OCI-LY7 (cell line): Measurements from ENCODE around the gene KIR3DL3. TPM values are rescaled to one million over a fixed set of nuclear protein-coding genes. Genes with fewer than 3 reads are reported as not detected.
"Not testable (repeated sequence)": the region's sequence is repeated elsewhere in the genome, so short reads cannot be mapped to it uniquely, and the experiment has no call there.

Experiments
- BruUV-seq: library from RNA; stranded (reverse); fragments of 400-500 nt; replicated peaks from 2 replicates; lab custom pipeline; 2021; lab: Mats Ljungman, UMichigan
- CTCF ChIA-PET: fragments of 300-600 bp; sonication (Branson Sonifier 250); formaldehyde crosslinking; loops from one replicate; lab custom pipeline; 2022; ENCODE audit warnings: antibody characterized with exemption; ENCODE audit not compliant: unreplicated experiment; lab: Charles Lee
- POLR2A ChIA-PET: fragments of 300-600 bp; sonication (Branson Sonifier 250); formaldehyde crosslinking; loops from one replicate; lab custom pipeline; 2022; ENCODE audit warnings: antibody characterized with exemption; lab: Charles Lee
- DNase-seq: peaks from one replicate; pipeline ENCODE4 v3.0.0-alpha.2; 2015; ENCODE audit warnings: low spot score
- H2AFZ ChIP-seq: fragments of 200-600 bp; sonication (generic), shearing (Covaris generic); 2 replicates; pipeline ENCODE4 v1.6.1; 2014; ENCODE audit warnings: mild to moderate bottlenecking, antibody characterized with exemption, low read length, moderate library complexity
- H3K27ac ChIP-seq: fragments of 200-600 bp; sonication (generic); 2 replicates; pipeline ENCODE4 v1.5.1; 2014; ENCODE audit warnings: mixed run types, low read depth, mild to moderate bottlenecking, moderate library complexity, low read length, inconsistent platforms; ENCODE audit not compliant: poor library complexity, severe bottlenecking
- H3K36me3 ChIP-seq: fragments of 200-600 bp; sonication (generic); 2 replicates; pipeline ENCODE4 v1.6.1; 2014; ENCODE audit warnings: mild to moderate bottlenecking, antibody characterized with exemption, low read length, moderate library complexity, mixed read lengths; ENCODE audit not compliant: insufficient read depth
- H3K4me1 ChIP-seq: fragments of 200-600 bp; sonication (generic); 2 replicates; pipeline ENCODE4 v1.5.1; 2014; ENCODE audit warnings: mild to moderate bottlenecking, low read length; ENCODE audit not compliant: insufficient read depth, poor library complexity, severe bottlenecking
- H3K4me2 ChIP-seq: fragments of 200-600 bp; sonication (generic); 2 replicates; pipeline ENCODE4 v1.6.1; 2014; ENCODE audit warnings: mild to moderate bottlenecking, low read length
- H3K4me3 ChIP-seq: fragments of 200-600 bp; sonication (generic); 2 replicates; pipeline ENCODE4 v1.5.1; 2014; ENCODE audit warnings: mild to moderate bottlenecking, low read depth, low read length; ENCODE audit not compliant: poor library complexity, severe bottlenecking
- H3K79me2 ChIP-seq: fragments of 200-600 bp; sonication (generic); 2 replicates; pipeline ENCODE4 v1.6.1; 2016; ENCODE audit warnings: low read depth, mild to moderate bottlenecking, low read length, moderate library complexity, mixed read lengths; ENCODE audit not compliant: insufficient read depth
- H3K9me2 ChIP-seq: fragments of 200-600 bp; sonication (generic); 2 replicates; pipeline ENCODE4 v1.6.1; 2016; ENCODE audit warnings: mild to moderate bottlenecking, low read length, mixed read lengths; ENCODE audit not compliant: insufficient read depth
- H3K9me3 ChIP-seq: fragments of 200-600 bp; sonication (generic); 2 replicates; pipeline ENCODE4 v1.6.1; 2014; ENCODE audit warnings: mild to moderate bottlenecking, mixed run types, low read length, mixed read lengths
- H4K20me1 ChIP-seq: fragments of 200-600 bp; sonication (generic); 2 replicates; pipeline ENCODE4 v1.6.1; 2014; ENCODE audit warnings: mild to moderate bottlenecking, antibody characterized with exemption, low read length, moderate library complexity, mixed read lengths; ENCODE audit not compliant: insufficient read depth
- EZH2phosphoT487 ChIP-seq: fragments of 200-600 bp; sonication (generic); IDR thresholded peaks from 2 replicates; pipeline ENCODE4 v1.6.1; 2018; ENCODE audit warnings: low read depth, borderline replicate concordance, mild to moderate bottlenecking, mixed run types, antibody characterized with exemption, low read length, moderate library complexity, mixed read lengths
- intact Hi-C: fragments of 100-400 bp; cut with micrococcal nuclease; formaldehyde crosslinking; loops from one replicate; pipeline ENCODE4 v1.10.0; 2022; ENCODE audit not compliant: unreplicated experiment
- total RNA-seq, 2 experiments: library from RNA; depleted of rRNA in 1 of 2; stranded (reverse); fragments of >200 nt in 1 of 2; shearing (Covaris generic) in 1 of 2; gene quantifications; 2 replicates each; pipeline ENCODE4 v1.2.3, GENCODE V29; 2014 to 2022
- TF ChIP-seq, protein P1 (sequence below): fragments of 200-600 bp; sonication (generic); conservative IDR thresholded peaks from 2 replicates; pipeline ENCODE4 v1.5.1; 2014; ENCODE audit warnings: mild to moderate bottlenecking, antibody characterized with exemption, low read length, moderate library complexity, mixed read lengths

The KIR3DL3 gene
- total RNA-seq, 2 experiments from 2014 or later, result not detected

DNA sequence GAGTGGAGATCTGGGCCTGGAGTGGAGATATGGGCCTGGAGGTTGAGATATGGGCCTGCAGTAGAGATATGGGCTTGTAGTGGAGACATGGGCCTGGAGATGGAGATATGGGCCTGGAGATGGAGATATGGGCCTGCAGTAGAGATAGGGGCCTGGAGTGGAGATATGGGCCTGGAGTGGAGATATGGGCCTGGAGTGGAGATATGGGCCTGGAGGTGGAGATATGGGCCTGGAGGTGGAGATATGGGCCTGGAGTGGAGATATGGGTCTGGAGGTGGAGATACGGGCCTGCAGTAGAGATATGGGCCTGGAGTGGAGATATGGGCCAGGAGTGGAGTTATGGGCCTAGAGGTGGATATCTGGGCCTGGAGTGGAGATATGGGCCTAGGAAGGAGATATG, 14.5 kb downstream of the KIR3DL3 start:
- intact Hi-C loops, result no loop called here
- no peak overlapping the region for H3K4me2 ChIP-seq
- H2AFZ ChIP-seq, result no peak overlapping the region
- H3K4me3 ChIP-seq, result no peak overlapping the region
- TF ChIP-seq, protein P1, sequence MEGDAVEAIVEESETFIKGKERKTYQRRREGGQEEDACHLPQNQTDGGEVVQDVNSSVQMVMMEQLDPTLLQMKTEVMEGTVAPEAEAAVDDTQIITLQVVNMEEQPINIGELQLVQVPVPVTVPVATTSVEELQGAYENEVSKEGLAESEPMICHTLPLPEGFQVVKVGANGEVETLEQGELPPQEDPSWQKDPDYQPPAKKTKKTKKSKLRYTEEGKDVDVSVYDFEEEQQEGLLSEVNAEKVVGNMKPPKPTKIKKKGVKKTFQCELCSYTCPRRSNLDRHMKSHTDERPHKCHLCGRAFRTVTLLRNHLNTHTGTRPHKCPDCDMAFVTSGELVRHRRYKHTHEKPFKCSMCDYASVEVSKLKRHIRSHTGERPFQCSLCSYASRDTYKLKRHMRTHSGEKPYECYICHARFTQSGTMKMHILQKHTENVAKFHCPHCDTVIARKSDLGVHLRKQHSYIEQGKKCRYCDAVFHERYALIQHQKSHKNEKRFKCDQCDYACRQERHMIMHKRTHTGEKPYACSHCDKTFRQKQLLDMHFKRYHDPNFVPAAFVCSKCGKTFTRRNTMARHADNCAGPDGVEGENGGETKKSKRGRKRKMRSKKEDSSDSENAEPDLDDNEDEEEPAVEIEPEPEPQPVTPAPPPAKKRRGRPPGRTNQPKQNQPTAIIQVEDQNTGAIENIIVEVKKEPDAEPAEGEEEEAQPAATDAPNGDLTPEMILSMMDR, result no peak
- TF ChIP-seq EZH2phosphoT487, result no peak
- H4K20me1 ChIP-seq, result no peaks in the 10 kb centered on the region
- H3K4me1 ChIP-seq, result no peaks in the 10 kb centered on the region
- H3K79me2 ChIP-seq, result no peaks in the 10 kb centered on the region
- H3K9me2 ChIP-seq, result no peaks in the 10 kb centered on the region
- no peaks in the 10 kb centered on the region for H3K9me3 ChIP-seq
- ChIA-PET CTCF (no interaction called here), POLR2A (no interaction called here)
- no peaks in the 10 kb centered on the region for H3K36me3 ChIP-seq
- H3K27ac ChIP-seq, result no peak overlapping the region
- no TSS peak for BruUV-seq
- DNase-seq, result no peak

DNA sequence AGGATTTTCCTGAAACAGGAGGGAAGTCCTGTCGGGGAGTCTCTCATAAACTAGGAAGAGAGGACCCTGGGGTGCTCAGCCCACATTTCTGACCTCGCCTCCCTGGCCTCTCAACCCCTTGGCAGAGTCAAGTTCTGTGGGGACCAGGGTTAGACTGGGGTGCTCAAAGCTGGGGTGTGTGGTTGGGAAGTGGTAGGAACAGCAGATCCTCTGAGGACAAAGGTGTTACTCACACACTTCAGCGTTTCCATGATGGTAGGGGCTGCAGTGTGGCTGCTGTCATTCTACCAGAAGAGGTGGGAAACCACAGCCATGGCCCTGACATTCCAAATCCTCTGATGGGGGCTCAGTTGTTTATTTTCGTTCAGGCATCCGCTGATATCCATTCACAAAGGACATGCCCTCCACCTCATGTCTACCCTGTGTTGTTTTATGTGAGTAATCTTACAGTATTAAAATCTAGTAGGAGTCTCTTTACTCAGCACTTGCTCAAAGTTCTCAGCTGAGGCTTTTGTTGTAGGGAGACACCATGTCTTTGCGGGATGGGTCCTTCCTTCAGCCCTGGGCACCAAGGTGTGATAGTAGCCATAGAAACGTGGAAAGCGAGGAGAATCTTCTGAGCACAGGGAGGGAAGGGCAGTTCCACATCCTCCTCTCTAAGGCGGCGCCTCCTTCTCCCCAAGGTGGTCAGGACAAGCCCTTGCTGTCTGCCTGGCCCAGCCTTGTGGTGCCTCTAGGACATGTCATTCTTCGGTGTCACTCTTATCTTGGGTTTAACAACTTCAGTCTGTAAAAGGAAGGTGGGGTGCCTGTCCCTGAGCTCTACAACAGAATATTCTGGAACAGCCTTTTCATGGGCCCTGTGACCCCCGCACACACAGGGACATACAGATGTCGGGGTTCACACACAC, 15.6 kb downstream of the KIR3DL3 start:
- CTCF ChIA-PET, result no interaction called here
- intact Hi-C loops, result no loop called here

DNA sequence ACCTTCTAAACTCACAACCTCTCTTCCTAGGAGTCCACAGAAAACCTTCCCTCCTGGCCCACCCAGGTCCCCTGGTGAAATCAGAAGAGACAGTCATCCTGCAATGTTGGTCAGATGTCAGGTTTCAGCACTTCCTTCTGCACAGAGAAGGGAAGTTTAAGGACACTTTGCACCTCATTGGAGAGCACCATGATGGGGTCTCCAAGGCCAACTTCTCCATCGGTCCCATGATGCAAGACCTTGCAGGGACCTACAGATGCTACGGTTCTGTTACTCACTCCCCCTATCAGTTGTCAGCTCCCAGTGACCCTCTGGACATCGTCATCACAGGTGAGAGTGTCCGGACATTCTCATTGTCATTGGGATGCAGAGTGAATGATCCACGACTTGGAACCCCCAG, 17.7 kb downstream of the KIR3DL3 start:
- intact Hi-C loops, CTCF ChIA-PET, H3K9me2 ChIP-seq, H3K36me3 ChIP-seq, POLR2A ChIA-PET, H3K4me3 ChIP-seq, H2AFZ ChIP-seq, H3K27ac ChIP-seq, H3K9me3 ChIP-seq, H4K20me1 ChIP-seq, H3K4me2 ChIP-seq, DNase-seq, BruUV-seq, H3K79me2 ChIP-seq, H3K4me1 ChIP-seq: not testable (repeated sequence)

More for the DNA sequence above, 15.6 kb downstream of the KIR3DL3 start:
- no TSS peak for BruUV-seq
- no peaks in the 10 kb centered on the region for H3K9me2 ChIP-seq
- H3K27ac ChIP-seq, result no peak overlapping the region
- H3K36me3 ChIP-seq, result no peaks in the 10 kb centered on the region
- H3K4me1 ChIP-seq, result no peaks in the 10 kb centered on the region
- POLR2A ChIA-PET, result no interaction called here
- no peaks in the 10 kb centered on the region for H4K20me1 ChIP-seq
- TF ChIP-seq, protein P1, result no peak
- TF ChIP-seq EZH2phosphoT487, result no peak
- H3K4me3 ChIP-seq, result no peak overlapping the region
- no peak overlapping the region for H2AFZ ChIP-seq
- H3K79me2 ChIP-seq, result no peaks in the 10 kb centered on the region
- no peaks in the 10 kb centered on the region for H3K9me3 ChIP-seq
- H3K4me2 ChIP-seq, result no peak overlapping the region
- DNase-seq, result no peak

DNA sequence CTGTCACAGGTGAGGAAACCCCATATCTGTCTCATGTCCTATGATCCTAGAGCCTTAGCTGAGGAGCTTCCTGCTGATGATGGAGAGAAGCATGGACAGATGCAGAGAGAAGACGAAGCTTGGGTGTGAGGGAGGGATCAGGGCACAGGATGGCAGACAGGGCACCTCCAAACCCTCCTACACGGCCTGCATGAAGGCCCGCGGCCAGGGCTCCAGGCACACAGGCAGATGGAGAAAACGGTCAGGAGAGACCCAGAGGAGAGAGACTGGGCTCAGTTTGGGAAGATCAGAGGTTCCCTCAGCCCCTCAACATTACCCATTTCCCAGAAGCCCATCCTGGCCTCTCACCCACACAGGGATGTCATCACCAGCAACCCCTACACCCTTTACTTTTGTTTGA, 19.8 kb downstream of the KIR3DL3 start:
- H3K9me2 ChIP-seq, BruUV-seq, H3K9me3 ChIP-seq, H3K36me3 ChIP-seq, H3K4me1 ChIP-seq, H2AFZ ChIP-seq, intact Hi-C loops, POLR2A ChIA-PET, DNase-seq, H3K79me2 ChIP-seq, H3K27ac ChIP-seq, H3K4me3 ChIP-seq, H3K4me2 ChIP-seq, H4K20me1 ChIP-seq, CTCF ChIA-PET: not testable (repeated sequence)

DNA sequence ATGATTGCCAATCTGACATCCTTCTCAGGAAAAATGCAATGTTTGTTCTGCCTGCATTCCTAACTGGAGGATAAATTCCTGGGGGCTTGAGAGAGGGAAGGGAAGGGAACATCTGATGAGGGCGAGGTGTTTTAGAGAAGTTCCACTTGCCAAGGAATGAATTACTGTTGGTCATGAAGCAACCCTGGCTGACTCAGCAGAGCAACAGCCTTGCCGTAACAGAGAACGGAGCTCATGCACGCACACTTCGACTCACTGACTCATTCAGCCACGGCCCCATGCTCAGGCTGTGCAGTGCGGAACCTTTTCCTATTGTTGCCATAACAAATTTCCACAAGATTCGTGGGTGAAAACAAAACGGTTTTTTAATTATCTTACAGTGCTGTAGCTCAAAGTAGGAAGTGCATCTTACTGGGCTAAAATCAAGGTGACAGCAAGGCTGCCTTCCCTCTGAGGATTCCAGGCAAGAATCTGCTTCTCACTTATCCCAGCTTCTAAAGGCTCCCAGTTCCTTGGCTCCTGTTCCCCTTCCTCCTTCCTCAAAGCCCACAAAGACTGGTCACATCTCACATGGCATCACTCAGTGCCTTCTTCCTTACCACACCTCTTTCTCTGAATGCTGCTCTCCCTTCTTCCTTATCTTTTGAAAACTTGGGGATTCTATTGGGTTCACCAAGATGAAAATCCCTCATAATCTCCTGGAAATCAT, 23.5 kb downstream of the KIR3DL3 start:
- BruUV-seq, intact Hi-C loops, H3K9me3 ChIP-seq, H3K27ac ChIP-seq, H3K9me2 ChIP-seq, H4K20me1 ChIP-seq, H3K4me3 ChIP-seq, H3K4me1 ChIP-seq, POLR2A ChIA-PET, H2AFZ ChIP-seq, H3K4me2 ChIP-seq, DNase-seq, CTCF ChIA-PET, H3K36me3 ChIP-seq, H3K79me2 ChIP-seq: not testable (repeated sequence)
